OCI-LY1 (cell line): ENCODE measurements around the gene OOEP.

Experiments used
- H2AFZ ChIP-seq: fragments of 200-600 bp; sonication (generic), shearing (Covaris generic); 2 replicates; pipeline ENCODE4 v1.6.0; 2014; ENCODE audit warnings: antibody characterized with exemption, mild to moderate bottlenecking, low read length
- H3F3A ChIP-seq: fragments of 200-600 bp; sonication (generic), shearing (Covaris generic); 2 replicates; pipeline ENCODE4 v1.6.0; 2014; ENCODE audit warnings: mild to moderate bottlenecking, antibody characterized with exemption, low read length, moderate library complexity; ENCODE audit not compliant: insufficient read depth
- H3K27ac ChIP-seq: fragments of 200-600 bp; sonication (generic); 2 replicates; pipeline ENCODE4 v1.5.1; 2014; ENCODE audit warnings: low read length, mixed run types, mild to moderate bottlenecking, low read depth; ENCODE audit not compliant: poor library complexity, severe bottlenecking
- H3K27me3 ChIP-seq: fragments of 200-600 bp; sonication (generic); 2 replicates; pipeline ENCODE4 v1.6.0; 2014; ENCODE audit warnings: antibody characterized with exemption, mild to moderate bottlenecking, low read length, moderate library complexity; ENCODE audit not compliant: insufficient read depth
- H3K36me3 ChIP-seq: fragments of 200-600 bp; sonication (generic); 2 replicates; pipeline ENCODE4 v1.6.1; 2014; ENCODE audit warnings: mild to moderate bottlenecking, antibody characterized with exemption, low read length, moderate library complexity, mixed read lengths; ENCODE audit not compliant: insufficient read depth
- H3K4me1 ChIP-seq: fragments of 200-600 bp; sonication (generic); 2 replicates; pipeline ENCODE4 v1.5.1; 2014; ENCODE audit warnings: mild to moderate bottlenecking, low read length, moderate library complexity; ENCODE audit not compliant: insufficient read depth, severe bottlenecking
- H3K4me2 ChIP-seq: fragments of 200-600 bp; sonication (generic), shearing (Covaris generic); 2 replicates; pipeline ENCODE4 v1.6.1; 2014; ENCODE audit warnings: low read length
- H3K4me3 ChIP-seq: fragments of 200-600 bp; sonication (generic); 2 replicates; pipeline ENCODE4 v1.5.1; 2014; ENCODE audit warnings: low read length, low read depth, mild to moderate bottlenecking, mixed read lengths; ENCODE audit not compliant: poor library complexity, severe bottlenecking
- H3K79me2 ChIP-seq: fragments of 200-600 bp; shearing (Covaris generic); 2 replicates; pipeline ENCODE4 v1.6.1; 2016; ENCODE audit warnings: mixed run types, low read length, mixed read lengths; ENCODE audit not compliant: insufficient read depth
- H3K9ac ChIP-seq: fragments of 200-600 bp; sonication (generic), shearing (Covaris generic); 2 replicates; pipeline ENCODE4 v1.6.1; 2014; ENCODE audit warnings: mild to moderate bottlenecking, low read length, mixed read lengths
- H3K9me2 ChIP-seq: fragments of 200-600 bp; sonication (generic), shearing (Covaris generic); 2 replicates; pipeline ENCODE4 v1.6.1; 2014; ENCODE audit warnings: low read depth, mild to moderate bottlenecking, low read length, mixed read lengths
- H3K9me3 ChIP-seq: fragments of 200-600 bp; shearing (Covaris generic); 2 replicates; pipeline ENCODE4 v1.6.1; 2014; ENCODE audit warnings: low read length, mixed read lengths
- H4K20me1 ChIP-seq: fragments of 200-600 bp; sonication (generic), shearing (Covaris generic); 2 replicates; pipeline ENCODE4 v1.6.0; 2016; ENCODE audit warnings: mild to moderate bottlenecking, low read length; ENCODE audit not compliant: insufficient read depth
- EZH2 ChIP-seq: fragments of 200-600 bp; sonication (generic), shearing (Covaris generic); IDR thresholded peaks from 2 replicates; pipeline ENCODE4 v1.8.0; 2017; ENCODE audit warnings: borderline replicate concordance, mixed run types, mild to moderate bottlenecking, antibody characterized with exemption, low read length, moderate library complexity, mixed read lengths
- TF ChIP-seq, protein P1 (sequence below): fragments of 200-600 bp; sonication (generic), shearing (Covaris generic); IDR thresholded peaks from 2 replicates; pipeline ENCODE4 v1.5.1; 2017; ENCODE audit warnings: mild to moderate bottlenecking, antibody characterized with exemption, low read length, moderate library complexity, mixed read lengths

The OOEP gene

DNA sequence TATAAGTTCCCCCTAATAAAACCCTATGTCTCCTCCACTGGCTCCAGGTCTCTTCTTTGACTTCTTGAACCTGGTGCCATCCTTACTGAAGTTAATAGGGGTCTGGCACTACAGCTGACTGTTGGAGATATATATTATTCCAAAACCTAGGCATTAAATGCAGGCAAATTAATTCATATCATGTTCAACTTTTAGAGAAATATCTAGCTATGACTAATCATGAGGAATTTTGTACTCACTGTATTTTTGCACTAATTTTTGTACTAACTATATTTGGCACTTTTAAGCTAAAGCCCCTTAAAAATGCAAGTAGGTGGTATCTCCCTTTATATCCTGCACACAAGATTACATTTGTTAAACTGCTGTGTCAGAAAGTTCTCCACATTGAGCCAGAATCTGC, 26.5 kb downstream of the OOEP start:
- no peaks in the 10 kb centered on the region for H3K27me3 ChIP-seq
- H3K36me3 ChIP-seq = no peaks in the 10 kb centered on the region
- no peak overlapping the region for H3K27ac ChIP-seq
- H4K20me1 ChIP-seq = no peaks in the 10 kb centered on the region
- no peaks in the 10 kb centered on the region for H3F3A ChIP-seq
- H3K9me2 ChIP-seq = no peaks in the 10 kb centered on the region
- no peaks in the 10 kb centered on the region for H3K4me1 ChIP-seq
- no peak overlapping the region for H3K4me2 ChIP-seq
- no peak overlapping the region for H2AFZ ChIP-seq
- H3K9ac ChIP-seq = no peak overlapping the region
- no peaks in the 10 kb centered on the region for H3K79me2 ChIP-seq
- no peak overlapping the region for H3K4me3 ChIP-seq
- no peaks in the 10 kb centered on the region for H3K9me3 ChIP-seq
- TF ChIP-seq EZH2 = no peak
- TF ChIP-seq, protein P1, sequence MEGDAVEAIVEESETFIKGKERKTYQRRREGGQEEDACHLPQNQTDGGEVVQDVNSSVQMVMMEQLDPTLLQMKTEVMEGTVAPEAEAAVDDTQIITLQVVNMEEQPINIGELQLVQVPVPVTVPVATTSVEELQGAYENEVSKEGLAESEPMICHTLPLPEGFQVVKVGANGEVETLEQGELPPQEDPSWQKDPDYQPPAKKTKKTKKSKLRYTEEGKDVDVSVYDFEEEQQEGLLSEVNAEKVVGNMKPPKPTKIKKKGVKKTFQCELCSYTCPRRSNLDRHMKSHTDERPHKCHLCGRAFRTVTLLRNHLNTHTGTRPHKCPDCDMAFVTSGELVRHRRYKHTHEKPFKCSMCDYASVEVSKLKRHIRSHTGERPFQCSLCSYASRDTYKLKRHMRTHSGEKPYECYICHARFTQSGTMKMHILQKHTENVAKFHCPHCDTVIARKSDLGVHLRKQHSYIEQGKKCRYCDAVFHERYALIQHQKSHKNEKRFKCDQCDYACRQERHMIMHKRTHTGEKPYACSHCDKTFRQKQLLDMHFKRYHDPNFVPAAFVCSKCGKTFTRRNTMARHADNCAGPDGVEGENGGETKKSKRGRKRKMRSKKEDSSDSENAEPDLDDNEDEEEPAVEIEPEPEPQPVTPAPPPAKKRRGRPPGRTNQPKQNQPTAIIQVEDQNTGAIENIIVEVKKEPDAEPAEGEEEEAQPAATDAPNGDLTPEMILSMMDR = no peak

- no peak overlapping the region for H3K4me2 ChIP-seq
- no peaks in the 10 kb centered on the region for H4K20me1 ChIP-seq
- H3K4me3 ChIP-seq = no peak overlapping the region
- H3K79me2 ChIP-seq = no peaks in the 10 kb centered on the region
- H3K36me3 ChIP-seq = no peaks in the 10 kb centered on the region
- H3K4me1 ChIP-seq = no peaks in the 10 kb centered on the region
- no peaks in the 10 kb centered on the region for H3K9me2 ChIP-seq
- H2AFZ ChIP-seq = no peak overlapping the region
- TF ChIP-seq EZH2 = no peak
- TF ChIP-seq, protein P1 = no peak
- H3K9ac ChIP-seq = no peak overlapping the region
- no peak overlapping the region for H3K27ac ChIP-seq
- no peaks in the 10 kb centered on the region for H3F3A ChIP-seq
- H3K27me3 ChIP-seq = no peaks in the 10 kb centered on the region
- H3K9me3 ChIP-seq = no peaks in the 10 kb centered on the region
Measured at GRCh38 chr6:73342174-73342573, 27.5 kb downstream of the OOEP start.

DNA sequence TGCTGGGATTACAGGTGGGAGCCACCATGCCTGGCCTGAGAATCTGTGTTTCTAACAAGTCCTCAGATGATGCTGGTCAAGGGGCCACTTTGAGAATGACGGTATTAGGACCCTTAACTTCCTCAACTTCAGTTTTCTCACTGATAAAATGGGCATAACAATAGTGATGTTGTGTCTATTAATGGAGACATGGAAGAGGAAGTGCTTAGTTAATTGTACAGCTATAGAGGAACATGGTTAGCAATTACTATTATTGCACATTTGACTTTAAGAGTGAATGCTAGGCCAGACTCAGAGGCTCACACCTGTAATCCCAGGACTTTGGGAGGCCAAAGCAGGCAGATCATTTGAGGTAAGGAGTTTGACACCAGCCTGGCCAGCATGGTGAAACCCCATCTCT, 28.4 kb downstream of the OOEP start:
- Histone ChIP-seq H3K9me3 (no peaks in the 10 kb centered on the region), H3F3A (no peaks in the 10 kb centered on the region), H3K27me3 (no peaks in the 10 kb centered on the region), H3K4me2 (no peak overlapping the region), H2AFZ (no peak overlapping the region), H4K20me1 (no peaks in the 10 kb centered on the region), H3K9me2 (no peaks in the 10 kb centered on the region), H3K4me3 (no peak overlapping the region), H3K4me1 (no peaks in the 10 kb centered on the region), H3K27ac (no peak overlapping the region), H3K36me3 (no peaks in the 10 kb centered on the region), H3K9ac (no peak overlapping the region), H3K79me2 (no peaks in the 10 kb centered on the region)
- TF ChIP-seq, protein P1 = no peak
- no peak for TF ChIP-seq EZH2
